Activated naive CD4-positive, alpha-beta T cell treated with Interleukin-2 at 50 U/mL for 16 hours (primary cell): Measurements from ENCODE around the gene TIGD3.

Source experiments
- DNase-seq: peaks from one replicate; pipeline ENCODE4 v3.0.0-alpha.2; 2020

Gene TIGD3, protein sequence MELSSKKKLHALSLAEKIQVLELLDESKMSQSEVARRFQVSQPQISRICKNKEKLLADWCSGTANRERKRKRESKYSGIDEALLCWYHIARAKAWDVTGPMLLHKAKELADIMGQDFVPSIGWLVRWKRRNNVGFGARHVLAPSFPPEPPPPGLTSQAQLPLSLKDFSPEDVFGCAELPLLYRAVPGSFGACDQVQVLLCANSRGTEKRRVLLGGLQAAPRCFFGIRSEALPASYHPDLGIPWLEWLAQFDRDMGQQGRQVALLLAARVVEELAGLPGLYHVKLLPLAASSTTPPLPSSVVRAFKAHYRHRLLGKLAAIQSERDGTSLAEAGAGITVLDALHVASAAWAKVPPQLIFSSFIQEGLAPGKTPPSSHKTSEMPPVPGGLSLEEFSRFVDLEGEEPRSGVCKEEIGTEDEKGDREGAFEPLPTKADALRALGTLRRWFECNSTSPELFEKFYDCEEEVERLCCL

DNA sequence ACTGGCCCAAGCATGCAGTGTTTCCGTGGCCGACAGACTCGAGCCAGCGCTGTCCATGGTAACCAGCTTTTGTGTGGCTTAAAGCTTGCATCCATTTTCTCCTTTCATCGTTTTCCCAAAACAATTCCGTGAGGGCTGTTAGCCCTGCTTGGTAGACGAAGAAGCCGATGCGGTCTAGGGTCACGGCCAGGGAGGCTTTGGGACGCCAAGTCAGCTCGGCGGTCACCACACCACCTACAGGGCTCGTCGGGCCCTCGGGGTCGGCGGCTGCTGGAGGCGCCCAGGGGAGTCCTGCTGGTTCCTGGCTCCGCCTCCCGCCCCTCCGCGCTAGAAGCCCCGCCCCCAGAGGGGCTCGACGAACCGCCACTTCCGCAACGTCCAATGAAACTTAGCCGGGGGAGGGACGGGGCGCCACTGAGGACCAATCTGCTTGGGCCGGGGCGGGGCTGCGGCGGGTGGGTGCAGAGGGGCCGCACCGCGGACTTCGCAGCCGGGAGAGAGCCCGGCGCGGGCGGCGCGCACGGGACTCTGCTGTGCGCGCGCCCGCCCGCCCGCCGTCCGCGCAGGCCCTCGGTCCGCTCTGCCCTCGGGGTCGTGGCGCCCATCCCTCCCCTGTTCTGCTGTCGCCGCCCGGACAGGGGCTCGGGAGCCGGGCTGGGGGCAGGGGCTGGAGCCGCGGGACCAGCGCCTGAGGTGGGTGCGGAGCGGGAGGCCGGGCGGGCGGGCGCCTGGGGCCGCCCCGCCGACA lies at the start of gene TIGD3:
TSS of gene TIGD3 (plus strand) at position 487 of the 748 bp plus-strand sequence. CDS start 1,058 bp downstream, outside the sequence.
- peak; percentile 98 for DNase-seq

DNA sequence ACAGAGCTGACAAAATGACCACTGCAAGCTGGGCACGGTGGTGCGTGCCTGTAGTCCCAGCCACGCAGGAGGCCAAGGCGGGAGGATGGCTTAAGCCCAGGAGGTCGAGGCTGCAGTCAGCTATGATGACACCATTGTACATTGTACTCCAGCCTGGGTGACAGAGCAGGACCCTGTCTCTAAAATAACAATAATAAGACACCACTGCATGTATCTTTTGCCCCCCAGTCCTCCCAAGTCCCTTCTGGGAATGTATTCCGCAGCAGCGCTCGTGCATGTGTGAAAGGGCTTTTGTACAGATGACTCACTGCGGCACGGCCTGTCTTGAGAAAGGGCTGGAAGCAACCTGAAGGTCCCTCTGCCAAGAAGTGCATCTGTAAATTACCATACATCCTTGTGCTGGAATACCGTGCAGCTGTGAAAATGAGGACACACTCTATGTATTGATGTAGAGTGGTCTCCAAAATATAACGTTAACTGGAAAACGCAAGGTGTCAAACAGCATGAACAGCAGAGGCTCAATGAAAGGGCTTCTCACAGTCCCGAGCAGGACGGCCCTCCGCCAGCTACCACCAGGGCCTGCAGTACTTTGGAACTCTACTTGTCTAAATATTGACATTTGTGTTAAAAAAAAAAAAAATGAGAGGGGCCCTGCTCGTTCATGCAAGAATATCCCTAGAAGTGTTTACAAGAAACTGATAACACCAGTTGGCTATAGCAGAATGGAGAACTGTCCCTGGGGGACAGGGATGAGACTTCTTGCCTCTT lies 48.9 kb upstream of the TIGD3 start:
- DNase-seq, result no peak

DNA sequence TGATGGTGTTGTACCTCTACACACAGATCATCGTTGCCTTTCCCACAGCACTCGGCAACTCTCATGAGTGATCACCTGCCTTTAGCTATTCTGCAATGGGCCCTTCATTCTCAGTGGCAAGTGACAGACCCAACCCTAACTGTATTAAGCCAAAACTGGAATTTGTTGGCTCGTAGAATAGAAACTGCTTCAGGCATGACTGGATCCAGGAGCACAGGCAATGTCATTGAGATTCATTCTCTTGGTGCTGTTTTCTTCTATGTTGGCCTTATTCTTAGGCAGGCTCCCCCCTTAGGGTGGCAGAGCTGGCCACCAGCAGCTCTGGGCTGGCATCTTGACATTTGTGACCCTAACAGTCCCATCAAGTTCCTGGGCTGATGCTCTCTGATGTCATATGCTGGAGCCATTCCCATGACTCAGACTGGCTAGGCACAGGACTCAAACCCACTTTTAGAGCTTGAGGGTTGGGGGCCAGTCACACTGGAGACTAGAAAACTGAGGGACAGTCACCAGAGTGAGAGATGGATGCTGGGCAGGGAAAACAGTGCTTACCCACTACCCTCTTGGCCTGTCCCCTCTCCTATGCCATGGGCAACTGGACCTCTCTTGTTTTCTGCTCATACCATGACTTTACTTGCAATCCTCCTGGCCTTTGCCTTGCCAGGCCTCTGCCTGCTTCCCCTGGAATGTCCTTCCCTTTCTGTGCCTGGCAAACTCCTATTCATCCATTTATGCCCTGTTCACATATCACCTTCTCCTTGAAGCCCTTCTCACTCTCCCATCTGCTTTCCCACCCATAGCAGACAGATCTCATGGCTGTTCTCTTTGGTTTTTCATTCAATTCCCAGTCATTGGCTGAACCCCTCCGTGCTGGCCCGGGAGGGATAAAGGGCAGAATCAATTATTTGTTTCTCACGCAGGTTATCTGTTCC lies 47.0 kb upstream of the TIGD3 start:
- DNase-seq, result no peak

DNA sequence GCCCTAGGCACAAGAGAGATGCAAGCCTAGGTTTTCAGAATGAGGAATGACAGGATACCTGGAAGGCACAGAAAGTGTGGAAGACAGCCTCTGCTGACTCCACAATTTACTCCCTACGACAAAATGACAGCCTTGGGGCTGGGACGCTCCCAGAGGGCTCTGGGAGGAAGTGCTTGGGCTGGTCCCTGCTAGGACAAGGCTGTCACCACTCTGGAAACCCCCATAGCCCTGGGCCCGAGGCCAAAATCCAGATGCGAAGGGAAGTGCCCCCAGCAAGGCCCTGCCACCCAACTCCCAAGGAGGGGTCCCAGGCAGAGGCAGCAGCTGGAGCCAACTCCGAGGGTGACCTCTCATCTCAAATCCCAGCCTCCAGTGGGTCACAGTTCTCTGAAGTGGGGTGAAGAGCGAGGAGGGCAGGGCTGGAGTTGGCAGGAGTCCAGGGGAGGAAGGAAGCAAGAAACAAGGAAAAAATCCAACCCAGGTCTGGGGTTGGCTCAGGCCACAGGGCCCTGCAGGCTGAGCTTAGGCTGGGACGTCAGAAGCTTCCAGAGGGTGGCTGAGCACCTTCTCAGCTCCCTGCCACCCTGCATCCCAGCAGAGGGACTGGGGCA lies 46.2 kb upstream of the TIGD3 start:
- no peak for DNase-seq

DNA sequence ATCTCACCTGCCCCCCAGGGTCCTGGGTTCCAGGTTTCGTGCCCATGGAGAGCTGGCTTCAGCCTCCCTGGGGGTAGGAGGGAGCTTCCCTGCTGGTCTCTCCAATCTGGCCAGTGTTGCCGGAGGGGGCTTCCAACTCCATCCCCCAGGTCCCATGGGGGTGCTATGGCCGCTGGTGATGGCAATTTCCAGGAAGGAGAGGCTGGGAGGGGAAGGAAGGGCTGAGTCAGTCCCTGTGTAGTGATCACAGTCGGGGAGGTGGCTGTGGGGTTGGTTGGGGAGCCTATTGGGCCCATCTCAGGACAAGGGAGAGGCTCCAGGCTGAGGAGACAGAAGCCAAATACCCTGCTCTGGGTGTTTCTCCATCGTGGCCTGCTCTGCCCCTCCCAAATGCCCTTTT lies 45.5 kb upstream of the TIGD3 start:
- no peak for DNase-seq

DNA sequence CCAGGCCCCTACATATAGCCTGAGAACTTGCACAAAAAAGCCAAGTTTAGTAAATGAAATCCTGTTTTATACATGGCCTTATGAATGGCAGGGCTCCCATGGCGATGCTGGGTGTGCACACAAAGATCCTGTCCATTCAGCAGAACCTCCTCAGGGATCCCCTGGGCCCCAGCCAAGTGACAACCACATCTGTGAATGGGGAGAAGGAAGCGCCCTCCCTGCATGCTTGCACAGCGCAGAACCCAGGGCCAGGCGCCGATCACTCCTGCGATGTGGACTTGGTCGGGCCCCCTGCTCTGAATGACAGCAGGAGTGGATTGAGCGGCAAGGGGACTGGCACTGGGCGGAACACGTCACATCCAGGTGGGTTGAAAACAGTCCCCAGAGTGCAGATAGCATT lies 44.3 kb upstream of the TIGD3 start:
- DNase-seq, result no peak

DNA sequence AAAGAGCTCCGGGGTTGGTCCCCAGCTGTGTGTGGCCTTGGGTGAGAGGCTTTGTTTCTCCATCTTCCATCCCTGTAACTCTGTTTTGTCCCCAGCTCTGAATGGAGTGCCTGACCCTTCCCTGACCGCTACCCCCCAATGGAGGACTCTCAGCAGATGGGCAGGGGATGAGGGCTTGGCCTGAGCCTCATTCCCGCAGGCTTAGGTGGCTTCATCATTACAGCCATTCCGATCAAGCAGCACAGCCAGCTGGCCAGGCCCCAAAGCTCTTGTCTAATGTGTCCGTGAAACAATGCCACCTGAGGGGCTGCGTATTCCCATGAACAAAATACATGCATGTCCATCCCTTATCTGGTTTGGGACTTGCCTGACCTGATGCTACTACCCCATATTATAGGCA lies 43.8 kb upstream of the TIGD3 start:
- DNase-seq, result no peak

DNA sequence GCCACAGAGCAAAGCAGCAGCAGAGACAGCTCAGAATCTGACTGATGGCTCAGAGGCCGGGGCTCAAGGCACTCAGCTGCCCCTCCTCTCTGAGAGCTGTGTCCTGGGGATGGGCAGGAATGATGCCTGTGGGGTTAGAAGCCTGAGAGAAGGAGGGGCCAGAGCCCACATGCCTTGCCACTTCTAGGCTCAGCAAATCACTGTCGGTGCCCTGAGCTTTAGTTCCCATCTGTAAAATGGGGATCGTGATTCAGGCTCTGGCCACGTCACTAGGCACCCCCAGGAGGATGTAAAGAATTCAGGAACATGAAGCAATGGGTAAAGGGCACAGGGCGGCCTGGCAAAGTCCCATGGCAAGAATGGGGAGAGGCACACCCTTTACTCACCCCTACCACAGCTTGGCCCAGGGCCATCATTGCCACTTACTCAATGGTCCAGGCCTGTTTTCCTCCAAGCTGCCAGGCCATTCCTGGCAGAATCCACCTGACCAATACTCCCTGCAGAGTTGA lies 43.3 kb upstream of the TIGD3 start:
- DNase-seq, result no peak

DNA sequence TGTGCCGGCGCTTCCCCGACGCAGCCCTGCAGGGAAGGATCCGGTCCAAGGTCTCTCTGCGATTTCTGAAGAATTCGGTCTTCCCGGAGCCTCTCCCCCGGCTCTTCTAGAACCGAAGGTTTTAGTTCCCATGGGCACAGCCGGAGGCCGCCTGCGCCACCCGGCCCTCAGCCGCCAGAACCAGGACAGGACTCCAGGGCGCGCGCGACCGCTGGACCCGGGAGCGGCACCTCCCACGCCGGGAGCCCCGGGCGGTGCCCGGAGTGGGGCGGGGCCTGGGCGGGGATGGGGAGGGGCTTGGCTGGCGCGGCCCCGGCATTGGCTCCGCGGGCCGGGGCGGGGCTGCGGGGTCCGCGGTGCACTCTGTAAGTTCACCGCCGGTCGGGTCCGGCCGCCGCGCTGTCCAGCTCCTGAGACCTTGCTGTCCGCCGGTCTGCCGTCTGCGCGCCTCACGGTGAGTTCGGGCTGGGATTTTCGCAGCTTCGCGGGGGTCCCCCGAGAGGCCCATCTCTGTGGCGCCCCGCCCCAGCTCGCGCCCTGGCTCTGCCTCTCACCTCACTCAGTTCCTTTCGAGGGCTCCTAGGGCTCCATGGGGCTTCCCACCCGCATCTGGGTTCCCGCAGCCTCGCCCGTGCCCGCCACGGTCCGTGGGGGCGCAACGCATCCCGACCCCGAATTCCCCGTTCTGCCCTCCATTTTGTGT lies 39.9 kb upstream of the TIGD3 start, which contains the start of gene CDC42EP2:
TSS of gene CDC42EP2 (plus strand) at position 366 of the 703 bp plus-strand sequence. CDS start 6,033 bp downstream, outside the sequence.
- DNase-seq, result peak; percentile 76

DNA sequence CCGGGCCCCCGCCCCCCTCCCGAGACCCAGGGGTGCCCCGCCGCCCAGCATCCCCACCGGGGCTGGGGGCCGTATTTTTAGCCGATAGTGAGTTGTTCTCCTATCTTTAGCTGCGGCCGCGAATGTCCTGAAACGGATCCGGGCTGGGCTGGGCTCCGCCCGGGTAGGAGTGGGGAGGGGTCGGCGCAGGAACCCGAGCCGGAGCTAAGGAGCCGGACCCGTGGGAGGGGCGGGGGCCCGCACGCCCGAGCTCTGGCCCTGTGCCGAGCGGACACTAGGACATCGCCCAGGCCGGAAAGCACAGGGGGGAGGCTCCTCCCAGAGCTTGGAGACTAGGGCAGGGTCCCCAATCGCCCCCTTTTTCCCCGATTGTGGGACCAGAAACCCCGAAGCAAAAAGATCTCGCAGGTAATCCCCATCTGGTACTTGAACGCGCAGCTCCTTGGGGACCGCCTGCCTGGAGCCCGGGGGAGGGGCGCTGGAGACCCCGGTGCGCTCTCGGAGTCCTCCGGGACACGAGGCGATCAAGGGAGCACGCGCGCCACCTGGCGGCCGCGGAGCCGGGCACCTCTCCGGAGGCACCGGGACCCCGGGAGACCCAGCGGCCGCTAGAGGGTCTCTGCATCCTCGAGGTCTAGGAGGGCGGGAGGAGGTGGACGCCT lies 39.2 kb upstream of the TIGD3 start:
- DNase-seq, result peak; percentile 83

DNA sequence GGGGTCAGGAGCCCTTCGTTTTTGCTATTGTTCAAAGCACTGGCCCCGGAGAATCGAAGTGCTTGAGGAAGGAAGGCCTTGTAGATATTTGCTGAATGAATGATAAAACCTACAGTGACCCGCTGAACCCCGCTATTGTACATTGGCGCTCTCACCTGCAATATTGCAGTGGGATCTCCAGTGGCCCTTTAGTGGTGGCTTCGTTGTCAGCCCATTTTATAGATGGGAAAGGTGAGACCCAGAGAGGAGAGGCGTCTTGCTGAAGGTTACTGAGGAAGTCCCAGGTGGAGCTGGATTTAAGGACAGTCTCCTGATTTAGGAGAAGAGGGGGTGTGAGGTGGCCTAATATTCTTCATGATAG lies 38.7 kb upstream of the TIGD3 start:
- DNase-seq, result no peak

DNA sequence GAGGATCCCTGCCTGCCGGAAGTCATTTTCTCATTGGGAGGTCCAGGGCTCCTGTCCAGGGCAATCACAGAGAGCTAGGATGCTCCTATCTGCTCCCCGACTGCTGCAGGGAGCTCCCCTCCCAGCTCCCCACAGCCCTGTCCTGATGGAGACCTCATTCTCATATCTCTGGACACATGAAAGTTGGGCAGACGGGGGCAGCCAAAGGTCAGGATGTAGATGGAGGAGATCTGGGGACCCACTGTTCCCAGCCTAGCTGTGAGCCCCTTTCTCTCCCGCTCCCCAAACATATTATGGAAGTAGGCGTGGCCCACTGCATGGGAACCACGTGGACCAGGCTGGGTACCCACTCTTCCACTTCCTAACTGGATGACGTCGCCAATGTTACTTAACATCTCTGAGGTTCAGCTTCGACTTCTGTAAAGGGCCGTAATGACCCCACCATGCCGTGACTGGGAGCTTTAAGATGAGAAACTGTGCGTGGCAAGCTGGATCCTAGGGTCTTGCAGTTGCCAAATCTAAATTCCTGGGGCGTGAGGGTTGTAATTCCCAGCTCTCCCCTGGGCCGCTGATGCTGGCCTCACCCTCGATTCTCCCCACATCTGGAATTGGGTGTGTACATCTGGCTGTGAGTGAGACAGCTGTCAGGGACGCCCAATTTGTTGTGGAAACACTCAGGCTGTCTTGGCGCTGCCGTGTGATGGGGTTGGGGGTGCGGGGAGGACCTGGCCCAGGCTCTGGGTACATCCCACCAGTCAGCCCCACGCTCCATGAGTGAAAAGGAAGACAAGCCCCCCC lies 38.1 kb upstream of the TIGD3 start:
- no peak for DNase-seq

DNA sequence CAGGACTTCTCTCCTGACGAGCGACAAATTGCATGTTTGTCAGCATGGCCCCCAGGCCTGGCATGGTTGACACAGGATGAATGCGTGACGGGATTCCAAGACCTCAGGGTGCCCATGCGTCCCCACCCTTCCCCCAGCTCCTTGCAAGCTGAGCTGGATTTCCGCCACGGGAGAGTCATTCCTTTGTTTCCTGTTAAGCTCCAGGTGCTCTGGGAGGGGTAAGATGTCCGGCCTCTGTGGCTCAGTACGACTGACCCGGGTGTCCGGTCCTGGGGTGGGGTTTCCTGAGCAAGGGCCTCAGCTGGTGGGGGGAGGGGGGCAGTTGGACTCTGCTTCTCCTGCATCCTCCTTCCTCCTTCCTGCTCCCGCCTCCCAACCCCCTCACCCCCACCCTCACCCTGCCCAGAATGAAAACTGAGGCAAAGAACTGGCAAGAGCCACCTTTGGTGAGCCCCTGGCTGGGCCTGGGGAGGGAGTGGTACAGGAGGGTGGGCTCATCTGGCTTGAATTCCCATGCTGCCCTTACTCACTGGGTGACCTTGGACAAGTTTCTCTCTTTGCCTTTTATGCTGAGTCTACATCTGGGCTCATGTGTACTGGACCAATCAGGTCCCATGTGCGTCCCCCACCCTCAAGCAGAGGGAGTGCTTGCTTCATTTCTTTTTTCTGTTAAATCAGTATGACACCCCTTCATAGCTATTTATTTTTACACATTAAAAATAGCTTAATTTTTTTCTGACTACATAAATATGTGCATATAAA lies 37.3 kb upstream of the TIGD3 start:
- no peak for DNase-seq

DNA sequence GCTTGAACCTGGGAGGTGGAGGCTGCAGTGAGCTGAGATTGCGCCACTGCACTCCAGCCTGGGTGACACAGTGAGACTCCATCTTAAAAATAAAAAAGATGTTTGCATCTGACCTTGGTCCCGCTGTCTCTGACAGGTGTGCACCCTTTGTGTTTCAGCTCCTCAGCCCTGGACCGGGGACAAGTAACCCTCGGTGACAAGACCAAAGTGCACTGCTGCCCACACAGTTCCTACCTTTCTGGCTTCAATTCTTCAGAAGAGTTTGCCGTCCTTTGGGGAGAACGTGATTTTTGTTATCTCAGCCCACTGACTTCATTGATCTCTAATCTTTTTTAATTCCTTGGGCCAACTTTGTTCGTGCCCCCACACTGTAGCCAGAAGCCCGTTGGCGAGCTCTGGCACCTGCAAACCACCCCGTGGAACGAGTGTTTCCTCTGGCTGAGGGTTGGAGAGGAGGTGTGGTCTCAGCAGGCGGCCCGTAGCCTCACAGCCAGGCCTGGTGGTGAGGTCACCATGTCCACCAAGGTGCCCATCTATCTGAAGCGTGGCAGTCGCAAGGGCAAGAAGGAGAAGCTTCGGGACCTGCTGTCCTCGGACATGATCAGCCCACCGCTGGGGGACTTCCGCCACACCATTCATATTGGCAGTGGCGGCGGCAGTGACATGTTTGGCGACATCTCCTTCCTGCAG lies 34.0 kb upstream of the TIGD3 start:
- DNase-seq, result no peak

DNA sequence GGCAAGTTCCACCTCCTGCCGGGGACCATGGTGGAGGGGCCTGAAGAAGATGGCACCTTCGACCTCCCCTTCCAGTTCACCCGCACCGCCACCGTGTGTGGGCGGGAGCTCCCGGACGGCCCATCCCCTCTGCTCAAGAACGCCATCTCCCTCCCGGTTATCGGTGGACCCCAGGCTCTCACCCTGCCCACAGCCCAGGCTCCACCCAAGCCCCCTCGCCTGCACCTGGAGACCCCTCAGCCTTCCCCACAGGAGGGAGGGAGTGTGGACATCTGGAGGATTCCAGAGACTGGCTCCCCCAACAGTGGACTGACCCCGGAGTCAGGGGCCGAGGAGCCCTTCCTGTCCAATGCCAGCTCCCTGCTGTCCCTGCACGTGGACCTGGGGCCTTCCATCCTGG lies 33.5 kb upstream of the TIGD3 start:
- DNase-seq, result no peak

DNA sequence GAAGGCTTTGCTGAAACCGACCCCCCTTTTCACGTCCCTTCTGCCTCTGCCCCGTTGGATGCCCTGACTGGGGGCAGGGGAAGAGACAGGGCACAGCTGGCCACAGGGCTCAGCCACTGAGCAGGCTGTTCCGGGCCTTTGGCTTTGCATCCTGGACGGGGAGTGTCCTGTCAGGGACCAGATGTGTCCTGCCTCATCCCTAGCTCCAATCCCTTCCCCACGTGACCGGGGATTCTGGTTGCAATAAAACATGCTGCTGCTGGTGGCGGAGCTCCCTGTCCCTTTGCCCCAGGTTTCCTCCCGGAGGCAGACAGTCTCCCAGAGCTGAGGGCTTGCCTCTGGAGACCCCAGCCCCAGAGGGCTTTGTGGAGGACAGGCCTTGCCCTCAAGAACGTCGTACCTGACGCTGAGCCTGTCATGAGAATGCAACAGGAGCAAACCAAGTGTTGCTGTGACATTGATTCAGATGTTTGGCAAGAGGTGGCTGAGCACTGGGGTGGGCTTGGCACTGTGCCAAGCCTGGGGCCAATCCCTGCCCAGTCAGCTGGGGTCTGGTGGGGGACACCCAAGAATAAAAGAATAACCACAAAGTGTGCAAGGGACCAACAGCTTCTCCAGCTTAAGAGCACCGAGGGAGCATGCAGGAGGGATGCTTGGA lies 32.6 kb upstream of the TIGD3 start:
- no peak for DNase-seq

DNA sequence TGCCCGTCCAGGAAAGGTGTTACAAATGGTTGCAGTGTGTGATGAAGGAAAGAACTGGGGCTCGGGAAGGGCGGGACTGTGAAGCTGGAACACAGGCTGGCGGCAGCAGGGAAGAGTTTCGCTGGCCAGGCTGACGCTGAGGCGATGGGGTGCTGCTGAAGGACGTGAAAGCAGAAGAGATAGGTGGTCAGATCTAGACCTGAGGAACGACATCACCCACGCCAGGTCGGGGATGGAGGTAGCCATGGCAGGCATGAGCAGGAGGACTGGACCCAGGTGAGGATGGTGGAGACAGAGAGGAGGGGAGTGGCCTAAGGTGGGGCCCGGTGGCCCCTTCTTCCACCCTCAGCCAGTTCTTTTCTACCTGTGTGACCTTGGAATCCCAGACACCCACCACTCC lies 30.7 kb upstream of the TIGD3 start:
- no peak for DNase-seq
